HG02970 (cell line): ENCODE data around the gene ATP6V1G1.
"Not testable (repeated sequence)": the region's sequence is repeated elsewhere in the genome, so short reads cannot be mapped to it uniquely, and the experiment has no call there.

Experiments
- ATAC-seq: cut with Tn5 transposase; IDR thresholded peaks from one replicate; pipeline ENCODE4 v1.9.1; 2021; ENCODE audit warnings: mild to moderate bottlenecking, moderate library complexity, moderate number of reproducible peaks; ENCODE audit not compliant: unreplicated experiment, low FRiP score

Gene ATP6V1G1

GRCh38 chr9:114576779-114577178 is 10.8 kb upstream of the ATP6V1G1 start:
- ATAC-seq: not testable (repeated sequence)

GRCh38 chr9:114578134-114578533 is 9.4 kb upstream of the ATP6V1G1 start:
- not testable (repeated sequence) for ATAC-seq

- no peak for ATAC-seq
Observed at GRCh38 chr9:114580609-114581193, 6.9 kb upstream of the ATP6V1G1 start.

DNA sequence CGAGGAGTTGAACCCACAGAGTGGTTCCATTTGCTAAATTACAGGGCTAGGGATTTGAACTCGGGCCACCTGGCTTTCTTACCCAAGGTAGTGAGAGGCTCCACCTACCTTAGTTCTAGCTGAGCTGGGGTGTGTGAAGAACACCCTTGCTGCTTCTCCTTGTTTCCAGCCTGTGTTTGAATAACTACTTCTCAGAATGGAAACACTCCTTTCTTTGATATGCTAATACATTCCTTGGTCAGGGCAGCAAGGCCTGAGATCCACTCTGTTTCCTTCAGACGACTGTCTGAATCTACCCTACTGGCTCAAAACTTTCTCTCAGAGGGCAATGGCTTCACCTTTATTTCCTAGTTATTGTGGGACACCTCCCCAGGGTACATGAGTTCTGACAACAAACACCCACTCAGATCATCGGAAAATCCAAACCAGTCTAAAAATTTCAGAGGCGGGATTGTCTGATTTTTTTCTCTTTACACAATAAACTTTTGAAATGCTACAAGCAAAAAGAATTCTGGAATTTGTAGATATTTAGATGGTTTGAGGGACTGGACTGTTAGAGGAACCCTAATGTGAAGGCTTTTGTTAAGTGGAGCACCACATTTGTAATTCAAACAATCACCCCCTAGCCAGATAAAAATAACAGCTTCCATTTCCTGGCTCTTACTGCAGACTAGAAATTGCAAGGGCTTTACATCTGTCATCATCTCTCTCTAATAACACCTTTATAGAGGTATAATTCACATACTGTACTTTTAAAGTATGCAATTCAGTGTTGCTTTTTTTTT is 4.0 kb upstream of the ATP6V1G1 start:
- ATAC-seq: no peak

GRCh38 chr9:114588210-114588609 is 641 bp downstream of the ATP6V1G1 start:
- ATAC-seq: no peak

GRCh38 chr9:114588651-114589526 is 1.3 kb downstream of the ATP6V1G1 start:
- no peak for ATAC-seq

DNA sequence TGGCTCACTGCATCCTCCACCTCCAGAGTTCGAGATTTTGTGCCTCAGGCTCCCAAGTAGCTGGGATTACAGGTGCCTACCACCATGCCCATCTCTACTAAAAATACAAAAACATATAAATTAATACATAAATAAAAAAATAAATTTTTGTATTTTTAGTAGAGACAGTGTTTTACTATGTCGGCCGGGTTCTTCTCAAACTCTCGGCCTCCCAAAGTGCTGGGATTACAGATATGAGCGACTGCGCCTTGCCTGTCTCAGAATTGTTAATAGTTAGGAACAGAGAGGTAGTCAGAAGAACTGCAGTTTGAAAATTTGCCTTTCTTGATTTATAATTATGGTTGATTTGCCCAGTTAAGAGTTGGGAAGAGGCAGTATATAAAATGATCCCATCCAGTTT is 2.8 kb downstream of the ATP6V1G1 start:
- ATAC-seq: no peak

- ATAC-seq: no peak
Observed at GRCh38 chr9:114591291-114591787, 3.8 kb downstream of the ATP6V1G1 start.

GRCh38 chr9:114591849-114592248 is 4.3 kb downstream of the ATP6V1G1 start:
- ATAC-seq: no peak

GRCh38 chr9:114592356-114592755 is 4.8 kb downstream of the ATP6V1G1 start:
- no peak for ATAC-seq

DNA sequence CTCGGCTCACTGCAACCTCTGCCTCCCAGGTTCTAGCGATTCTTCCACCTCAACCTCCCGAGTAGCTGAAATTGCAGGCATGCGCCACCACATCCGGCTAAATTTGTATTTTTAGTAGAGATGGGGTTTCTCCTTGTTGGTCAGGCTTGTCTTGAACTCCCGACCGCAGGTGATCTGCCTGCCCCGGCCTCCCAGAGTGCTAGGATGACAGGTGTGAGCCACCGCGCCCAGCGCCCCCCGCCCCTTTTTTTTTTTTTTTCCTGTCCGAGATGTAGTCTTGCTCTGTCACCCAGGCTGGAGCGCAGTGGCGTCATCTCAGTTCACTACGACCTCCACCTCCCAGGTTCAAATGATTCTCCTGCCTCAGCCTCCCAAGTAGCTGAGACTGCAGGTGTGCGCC is 6.6 kb downstream of the ATP6V1G1 start:
- ATAC-seq: no peak

DNA sequence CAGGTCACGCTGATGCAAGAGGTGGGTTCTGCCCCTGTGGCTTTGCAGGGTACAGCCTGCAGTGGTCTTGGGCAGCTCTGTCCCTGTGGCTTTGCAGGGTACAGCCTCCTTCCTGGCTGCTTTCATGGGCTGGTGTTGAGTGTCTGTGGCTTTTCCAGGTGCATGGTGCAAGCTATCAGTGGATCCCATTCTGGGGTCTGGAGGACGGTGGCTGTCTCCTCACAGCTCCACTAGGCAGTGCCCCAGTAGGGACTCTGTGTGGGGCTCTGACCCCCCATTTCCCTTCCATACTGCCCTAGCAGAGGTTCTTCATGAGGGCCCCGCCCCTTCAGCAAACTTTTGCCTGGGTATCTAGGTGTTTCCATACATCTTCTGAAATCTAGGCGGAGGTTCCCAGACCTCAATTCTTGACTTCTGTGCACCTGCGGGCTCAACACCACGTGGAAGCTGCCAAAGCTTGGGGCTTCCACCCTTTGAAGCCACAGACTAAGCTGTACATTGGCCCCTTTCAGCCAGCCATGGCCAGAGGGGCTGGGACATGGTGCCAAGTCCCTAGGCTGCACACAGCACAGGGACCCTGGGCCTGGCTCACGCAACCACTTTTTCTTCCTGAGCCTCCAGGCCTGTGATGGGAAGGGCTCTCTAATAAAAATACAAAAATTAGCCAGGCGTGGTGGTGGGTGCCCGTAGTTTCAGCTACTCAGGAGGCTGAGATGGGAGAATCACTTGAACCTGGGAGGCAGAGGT is 13.1 kb downstream of the ATP6V1G1 start:
- ATAC-seq: not testable (repeated sequence)

GRCh38 chr9:114601787-114602186 is 14.2 kb downstream of the ATP6V1G1 start:
- not testable (repeated sequence) for ATAC-seq

DNA sequence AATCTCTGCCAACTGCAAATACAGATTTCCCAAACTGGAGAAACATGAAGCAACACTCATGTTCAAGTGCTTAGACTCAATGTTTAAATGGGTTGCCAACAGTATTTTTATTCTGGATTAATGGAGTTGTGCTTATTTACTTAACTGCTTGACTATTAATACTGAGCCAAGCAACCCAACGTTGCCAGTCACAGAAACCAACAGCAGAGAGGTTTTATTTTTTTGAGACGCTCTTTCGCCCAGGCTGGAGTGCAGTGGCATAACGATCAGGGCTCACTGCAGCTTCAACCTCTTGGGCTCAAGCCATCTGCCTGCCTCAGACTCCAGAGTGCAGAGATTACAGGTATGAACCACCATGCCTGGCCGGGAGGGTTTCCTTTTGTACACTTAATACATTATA is 15.1 kb downstream of the ATP6V1G1 start:
- ATAC-seq: no peak

- no peak for ATAC-seq
Observed at GRCh38 chr9:114603248-114603647, 15.7 kb downstream of the ATP6V1G1 start.

- ATAC-seq: no peak
Observed at GRCh38 chr9:114604989-114605388, 17.4 kb downstream of the ATP6V1G1 start.

DNA sequence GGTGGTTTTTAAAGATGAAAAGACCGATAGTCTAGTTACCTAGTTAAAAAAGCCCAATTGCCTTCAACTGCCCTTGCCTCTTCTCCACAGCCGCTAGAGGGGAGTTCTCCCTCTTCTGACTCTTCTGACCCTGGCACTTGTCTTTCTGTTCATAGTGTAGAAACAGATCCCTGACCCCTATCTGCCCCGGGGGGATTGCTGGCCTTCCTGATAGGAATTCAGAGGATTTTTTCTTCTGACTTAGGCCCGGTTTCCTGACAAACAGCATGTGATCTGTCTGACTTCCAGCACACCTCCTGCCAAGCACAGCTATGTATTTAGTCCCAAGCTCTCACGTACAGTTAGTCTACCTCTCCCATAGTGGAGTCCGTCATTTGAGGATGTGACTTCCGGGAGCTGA is 18.5 kb downstream of the ATP6V1G1 start:
- ATAC-seq: no peak

DNA sequence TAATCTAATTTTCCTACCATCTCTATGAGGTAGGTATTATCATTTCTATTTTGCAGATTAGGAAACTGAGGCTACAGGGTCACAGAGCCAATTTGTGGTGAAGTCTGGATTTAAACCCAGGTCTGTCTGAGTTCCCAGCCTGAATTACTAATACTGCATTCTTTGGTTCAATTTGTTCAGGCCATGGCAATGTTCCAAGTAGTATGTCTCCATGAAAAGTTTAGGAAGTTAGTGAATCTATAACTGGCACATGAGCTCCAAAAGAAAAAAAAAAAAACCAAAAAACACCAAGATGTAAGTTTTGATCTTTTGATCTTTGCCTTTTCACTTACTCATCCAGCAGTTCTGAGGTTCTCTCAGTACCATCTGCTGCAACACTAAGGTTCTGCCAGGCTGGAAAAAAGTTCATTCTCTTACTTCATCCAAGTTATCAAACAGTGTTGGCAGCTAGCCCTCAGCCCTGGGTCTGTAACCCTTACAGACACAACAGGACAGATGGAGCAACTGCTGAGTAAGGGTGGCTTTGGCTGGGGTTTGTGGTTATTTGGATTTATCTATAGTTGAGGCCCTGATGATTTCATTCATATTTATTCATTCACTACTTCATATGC is 19.1 kb downstream of the ATP6V1G1 start:
- no peak for ATAC-seq

DNA sequence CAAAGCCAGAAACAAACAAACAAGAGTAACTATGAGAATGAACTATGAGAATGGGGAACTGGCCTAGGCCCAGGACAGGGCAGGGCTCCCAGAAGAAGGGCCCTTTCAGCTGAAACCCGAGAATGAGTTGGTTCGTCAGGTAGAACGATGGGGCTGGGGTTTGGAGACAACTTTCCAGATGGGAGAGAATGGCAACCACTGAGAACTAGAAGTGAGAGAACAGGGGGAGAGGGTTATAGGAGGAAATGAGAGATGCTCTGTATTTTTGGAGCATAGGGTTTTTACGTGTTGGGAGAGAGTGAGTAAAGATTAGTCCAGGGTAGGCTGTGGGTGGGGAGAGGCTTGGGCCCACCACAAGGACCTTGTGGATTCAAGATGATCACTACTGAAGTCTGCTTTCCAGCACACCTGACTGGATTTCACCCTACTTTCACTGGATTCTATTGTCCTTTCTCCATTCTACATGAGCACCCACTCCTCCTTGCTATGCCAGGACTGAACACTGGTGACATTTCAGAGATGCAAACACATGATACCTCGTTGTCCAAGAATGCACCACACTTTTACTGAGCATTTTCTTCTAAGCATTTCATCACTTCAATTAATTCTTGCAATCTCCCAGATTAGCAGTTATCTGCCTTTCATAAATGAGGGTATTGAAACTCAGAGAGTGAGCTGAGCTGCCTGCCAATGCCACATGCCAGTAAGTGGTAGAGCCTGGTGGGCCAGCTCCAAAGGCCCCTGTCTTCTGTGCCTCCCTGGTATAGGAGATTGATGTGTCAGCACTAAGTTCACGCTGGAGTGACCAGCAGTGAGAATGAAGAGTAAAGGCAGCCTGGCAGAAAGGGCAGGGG is 20.3 kb downstream of the ATP6V1G1 start:
- no peak for ATAC-seq
